GM18507 (cell line): Measurements from ENCODE around the gene CCIN.
"Not testable (repeated sequence)": the region's sequence is repeated elsewhere in the genome, so short reads cannot be mapped to it uniquely, and the experiment has no call there.

Experiments
- DNase-seq: peaks from one replicate; pipeline ENCODE4 v3.0.0; 2011; ENCODE audit warnings: low read depth; ENCODE audit not compliant: insufficient read length; ENCODE audit errors: extremely low spot score
- FAIRE-seq: peaks from 2 replicates; lab custom pipeline; 2011; peaks lifted over from hg19 to GRCh38; lab: Jason Lieb, UNC

The CCIN gene

DNA sequence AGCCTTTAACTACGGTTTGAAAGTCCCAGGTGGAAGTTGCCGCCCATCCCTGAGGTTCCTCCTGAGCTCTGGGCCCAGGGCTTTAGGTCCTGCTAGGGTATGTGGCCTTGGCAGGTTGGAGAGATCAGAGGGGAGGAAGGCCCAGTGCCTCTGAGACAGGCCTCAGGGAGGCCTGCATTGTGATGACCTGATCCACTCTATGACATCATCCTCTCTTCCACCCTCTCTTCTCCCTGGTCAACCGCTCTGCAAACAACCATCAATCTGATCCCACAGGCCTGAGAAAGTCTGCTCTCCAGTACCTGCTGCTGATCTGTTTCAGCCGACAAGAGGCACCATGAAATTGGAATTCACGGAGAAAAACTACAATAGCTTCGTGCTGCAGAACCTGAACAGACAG lies at the start of gene CCIN:
TSS of gene CCIN (plus strand) at position 223 of the 400 bp plus-strand sequence. CDS start at position 338, 115 bp downstream.
- no peak for DNase-seq
- FAIRE-seq = no peak

DNA sequence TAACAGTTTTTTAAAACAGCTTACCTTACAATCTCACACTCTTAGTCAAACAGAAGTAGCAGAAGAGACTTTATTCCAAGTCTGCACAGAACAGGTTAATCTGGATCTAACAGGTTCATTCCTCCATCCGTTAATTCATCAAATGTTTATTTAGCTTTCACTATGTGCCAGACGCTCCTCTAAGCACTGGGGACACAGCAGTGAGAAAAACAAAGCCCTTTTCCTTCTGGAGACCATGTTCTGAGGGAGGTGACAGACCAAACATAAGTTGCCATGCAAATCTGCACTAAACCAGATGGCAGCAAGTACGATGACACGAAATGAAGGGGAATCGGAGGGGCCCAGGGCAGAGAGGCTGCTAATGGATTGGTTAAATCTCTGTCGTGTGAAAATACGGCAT lies 49.7 kb upstream of the CCIN start:
- FAIRE-seq (no peak), DNase-seq (no peak)

DNA sequence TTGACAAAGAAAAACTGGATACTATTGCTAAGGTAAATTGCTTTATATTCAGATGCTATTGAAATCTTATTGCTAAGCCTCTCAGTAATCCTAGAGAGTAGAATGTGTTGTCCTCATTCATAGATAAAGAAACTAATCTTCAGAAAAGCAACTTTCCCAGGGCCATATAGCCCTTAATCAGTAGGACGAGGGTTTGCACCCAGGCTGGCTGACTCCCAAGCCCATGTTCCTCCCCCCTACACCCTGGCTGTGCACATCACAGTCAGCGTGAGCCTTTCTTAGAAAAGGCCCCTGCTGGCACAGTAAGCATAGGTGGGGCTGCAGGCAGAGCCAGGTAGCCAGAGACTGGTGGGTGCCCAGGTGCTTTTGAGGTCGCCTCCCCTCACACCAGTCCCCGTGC lies 48.5 kb upstream of the CCIN start:
- FAIRE-seq (no peak), DNase-seq (no peak)

DNA sequence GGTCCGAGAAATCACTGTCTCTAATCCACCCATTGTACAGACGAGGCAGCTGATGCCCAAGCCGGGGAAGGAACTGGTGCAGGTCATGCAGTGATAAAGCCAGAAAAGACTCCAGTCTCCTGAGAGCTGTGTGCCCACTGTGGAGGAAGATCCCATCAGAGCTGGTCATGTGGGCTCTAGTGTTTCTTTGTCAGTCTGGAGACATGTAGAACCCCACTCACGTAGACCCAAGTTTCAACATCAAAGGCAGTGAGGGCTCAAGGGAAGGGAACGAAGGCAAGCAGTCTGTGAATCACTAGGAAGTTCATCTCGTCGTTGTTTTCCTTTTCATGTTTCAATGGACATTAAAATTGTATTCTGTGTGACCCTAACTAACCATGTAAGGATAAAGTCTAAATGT lies 47.2 kb upstream of the CCIN start:
- DNase-seq = no peak
- FAIRE-seq = no peak

DNA sequence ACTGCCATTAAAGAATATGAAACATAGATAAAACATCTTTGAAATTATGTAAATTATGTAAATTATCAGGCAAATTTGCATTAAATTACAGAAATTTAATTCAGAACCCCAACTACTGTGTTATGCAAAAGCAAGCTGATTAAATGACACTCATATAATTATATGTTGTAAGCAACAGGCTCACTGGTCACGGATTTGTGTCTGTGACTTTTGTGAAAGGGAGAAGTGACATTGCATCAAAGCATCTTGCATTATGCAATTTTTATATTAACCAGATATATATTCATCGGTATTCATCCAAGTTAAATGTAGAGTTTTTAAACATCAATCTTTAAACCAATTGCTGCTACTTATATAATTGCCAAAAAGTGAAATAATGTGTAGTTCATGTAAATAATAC lies 45.7 kb upstream of the CCIN start:
- no peak for FAIRE-seq
- DNase-seq = no peak

DNA sequence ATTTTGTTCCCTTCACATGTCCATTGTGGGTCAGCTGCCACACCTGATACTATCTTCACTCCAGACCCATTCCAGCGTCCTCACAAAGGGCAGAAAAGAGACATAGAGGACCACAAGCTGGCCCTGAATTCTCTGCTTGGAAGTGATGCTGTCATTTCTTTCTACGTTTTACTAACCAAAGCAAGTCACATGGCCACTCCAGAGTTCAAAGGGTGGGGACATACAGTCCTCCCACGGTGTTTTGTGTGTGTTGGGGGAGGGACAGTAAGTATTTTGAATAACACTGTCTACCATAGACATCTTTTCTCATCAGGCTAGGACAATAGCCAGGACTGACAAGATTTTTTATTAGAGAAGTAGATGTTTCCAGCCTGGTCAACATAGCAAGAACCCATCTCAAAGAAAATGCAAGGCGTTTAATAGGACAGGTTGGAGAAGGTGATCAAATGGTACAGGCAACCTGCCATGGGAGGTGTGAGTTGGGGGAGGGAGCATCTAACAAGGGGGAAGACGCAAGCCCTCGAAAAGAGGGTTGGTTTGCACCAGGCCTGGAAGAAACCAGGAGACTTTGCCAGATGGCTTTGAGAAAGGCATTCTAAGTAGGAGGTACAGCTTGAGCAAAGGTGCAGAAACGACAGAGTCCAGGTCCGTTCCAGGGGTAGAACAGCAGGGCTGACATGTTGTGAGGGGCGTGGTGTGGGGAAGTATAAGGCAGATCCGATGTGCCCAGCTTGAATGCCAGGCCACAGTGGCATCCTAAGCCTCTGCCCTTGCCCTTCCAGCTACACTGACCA lies 43.9 kb upstream of the CCIN start:
- DNase-seq (no peak), FAIRE-seq (no peak)

DNA sequence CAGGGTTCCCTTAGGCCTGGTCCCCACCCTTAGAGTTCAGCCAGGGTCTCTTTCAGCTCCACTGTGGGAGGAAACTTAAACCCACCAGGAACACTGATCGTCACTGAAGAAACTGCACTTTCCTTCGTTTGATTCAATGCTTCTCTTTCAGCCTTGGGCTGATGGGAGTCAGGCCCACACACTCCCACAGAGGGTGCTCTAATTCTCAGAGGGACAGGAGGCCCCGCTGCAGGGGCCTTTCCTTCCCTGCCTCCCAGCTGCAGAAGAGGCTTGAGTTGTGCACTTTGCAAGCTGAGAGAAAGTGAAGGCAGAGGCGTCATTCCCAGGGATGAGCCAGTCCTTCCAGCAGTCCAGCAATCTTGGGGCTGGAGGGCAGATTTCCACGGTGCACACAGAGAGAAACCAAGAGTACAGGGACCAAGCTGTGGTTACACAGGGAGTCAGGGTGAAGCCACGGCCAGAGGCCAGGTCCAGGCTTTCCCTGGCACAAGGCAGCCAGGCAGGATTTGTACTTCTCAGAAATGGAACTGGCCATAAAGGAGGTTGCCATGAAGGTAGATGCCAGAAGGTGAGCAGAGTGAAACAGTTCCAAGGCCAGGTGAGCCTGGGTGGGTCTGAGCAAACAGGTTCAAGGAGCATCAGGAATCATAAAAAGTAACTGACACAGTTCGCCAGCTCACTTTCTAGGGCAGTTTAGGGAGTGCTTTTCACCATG lies 43.0 kb upstream of the CCIN start:
- no peak for FAIRE-seq
- DNase-seq = no peak

DNA sequence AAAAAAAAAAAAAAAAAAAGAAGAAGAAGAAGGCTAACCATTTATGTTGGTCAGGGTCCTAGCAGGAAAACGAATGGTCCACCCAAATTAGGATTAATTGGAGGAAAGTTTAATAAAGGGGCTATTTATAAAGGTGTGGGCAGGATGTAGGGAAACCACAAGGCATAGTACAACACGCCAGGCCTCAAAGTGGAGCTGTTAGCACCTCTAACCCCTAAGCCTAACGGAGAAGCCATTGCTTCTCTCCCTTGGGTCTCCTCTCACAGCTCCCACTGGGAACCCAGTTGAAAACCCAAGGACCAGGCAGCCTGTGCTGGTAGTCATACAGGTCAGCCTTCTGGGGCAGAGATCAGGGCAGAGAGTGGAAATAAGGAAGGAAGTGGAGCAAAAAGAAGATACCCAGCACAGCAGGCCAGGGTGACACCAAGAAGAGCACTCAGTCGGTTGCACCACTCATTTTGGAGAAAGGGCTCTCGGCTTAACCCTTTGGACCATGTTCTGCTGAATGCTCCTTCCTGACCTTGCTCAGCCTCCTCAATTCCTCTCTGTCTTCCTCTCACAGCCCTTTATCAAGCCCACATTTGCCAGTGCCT lies 41.4 kb upstream of the CCIN start:
- peak; percentile 48 for FAIRE-seq
- DNase-seq = no peak

DNA sequence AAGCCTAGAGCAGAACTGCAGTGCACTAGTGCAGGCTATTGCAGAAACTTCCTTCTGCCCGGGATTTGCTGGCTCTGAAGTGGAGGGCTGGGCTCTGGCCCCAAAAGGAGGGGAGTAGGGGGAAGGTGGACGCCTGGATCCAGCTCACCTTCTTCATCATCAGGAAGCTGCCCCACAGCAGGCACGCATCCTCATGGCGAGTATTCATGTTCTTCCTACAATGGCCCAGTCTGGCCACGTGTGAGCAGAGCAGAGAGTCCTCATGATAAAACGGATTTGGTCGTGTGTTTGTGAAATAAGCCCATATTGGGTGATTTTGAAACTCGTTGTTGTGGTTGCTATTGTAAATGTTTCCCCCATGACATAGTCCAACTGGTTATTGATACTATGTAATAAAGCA lies 40.8 kb upstream of the CCIN start:
- DNase-seq (no peak), FAIRE-seq (no peak)

DNA sequence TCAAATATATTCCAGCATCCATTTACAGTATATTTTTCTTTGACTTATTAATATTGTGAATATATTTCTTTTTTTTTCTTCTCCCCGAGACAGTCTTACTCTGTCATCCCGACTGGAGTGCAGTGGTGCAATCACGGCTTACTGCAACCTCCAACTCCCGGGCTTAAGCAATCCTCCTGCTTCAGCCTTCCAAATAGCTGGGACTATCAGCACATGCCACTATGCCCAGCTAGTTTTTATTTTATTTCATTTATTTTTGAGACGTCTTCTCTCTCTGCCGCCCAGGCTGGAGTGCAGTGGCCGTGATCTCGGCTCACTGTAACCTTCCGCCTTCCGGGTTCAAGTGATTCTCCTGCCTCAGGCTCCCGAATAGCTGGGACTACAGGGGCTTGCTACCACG lies 40.0 kb upstream of the CCIN start:
- DNase-seq = no peak
- FAIRE-seq = no peak

DNA sequence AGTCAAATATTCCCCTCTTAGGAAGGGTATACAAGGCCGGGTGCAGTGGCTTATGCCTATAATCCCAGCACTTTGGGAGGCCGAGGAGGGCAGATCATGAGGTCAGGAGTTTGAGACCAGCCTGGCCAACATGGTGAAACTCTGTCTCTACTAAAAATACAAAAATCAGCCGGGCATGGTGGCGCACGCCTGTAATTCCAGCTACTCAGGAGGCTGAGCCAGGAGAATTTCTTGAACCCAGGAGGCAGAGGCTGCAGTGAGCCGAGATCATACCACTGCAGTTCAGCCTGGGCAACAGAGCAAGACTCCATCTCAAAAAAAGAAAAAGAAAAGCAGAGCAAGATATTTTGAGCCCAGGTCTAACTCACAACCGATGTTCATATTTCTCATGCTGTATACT lies 37.5 kb upstream of the CCIN start:
- not testable (repeated sequence) for FAIRE-seq, DNase-seq

DNA sequence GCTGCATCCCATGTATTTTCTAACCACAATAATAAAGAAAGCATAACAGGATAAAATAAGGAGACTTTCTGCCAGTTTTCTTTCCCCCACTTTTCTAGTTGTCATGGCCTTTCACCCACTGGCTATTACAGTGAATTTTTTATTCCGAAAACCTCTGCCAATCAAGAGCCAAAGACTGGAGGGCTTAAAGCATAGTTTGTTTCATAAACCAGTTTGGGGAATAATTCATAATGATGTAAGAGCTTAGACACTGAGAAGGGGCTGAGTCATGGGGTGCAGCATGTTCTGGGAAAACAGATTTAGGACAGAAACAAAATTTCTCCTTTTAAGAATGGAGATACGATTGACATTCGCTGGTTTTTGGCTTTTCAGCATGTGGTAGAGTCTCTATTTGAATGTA lies 37.1 kb upstream of the CCIN start:
- FAIRE-seq (no peak), DNase-seq (no peak)

DNA sequence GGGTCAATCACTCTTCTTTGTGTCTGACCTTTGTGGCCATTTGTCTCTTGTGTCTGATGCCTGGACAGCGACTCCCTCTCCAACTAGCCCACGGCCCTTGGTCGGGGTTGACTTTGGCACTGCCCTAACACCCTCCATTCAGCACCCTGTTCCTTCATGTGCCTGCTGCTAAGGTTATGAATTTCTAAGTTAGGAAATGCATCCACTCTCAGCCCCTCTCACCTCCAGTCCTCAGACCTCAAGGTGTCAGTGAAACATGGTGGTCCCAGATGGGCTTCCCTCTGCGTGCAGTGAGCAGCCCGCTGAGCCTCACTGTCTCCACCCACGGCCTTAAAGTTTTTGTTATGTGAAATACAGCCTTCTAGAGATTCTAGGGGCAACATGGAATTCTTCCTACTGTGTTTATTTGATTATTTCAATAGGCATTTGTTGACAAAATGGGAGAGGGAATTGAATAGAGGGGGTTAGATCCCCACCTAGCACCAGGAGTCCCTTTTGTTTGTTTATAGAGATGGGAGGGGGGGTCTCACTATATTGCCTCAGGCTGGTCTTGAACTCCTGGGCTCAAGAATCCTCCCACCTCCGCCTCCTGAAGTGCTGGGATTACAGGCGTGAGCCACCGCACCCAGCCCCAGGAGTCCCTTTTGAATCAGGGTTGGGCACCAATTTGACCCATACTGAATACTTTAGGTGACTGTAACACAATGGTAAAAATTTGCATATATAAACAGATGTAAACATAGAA lies 34.3 kb upstream of the CCIN start:
- FAIRE-seq = no peak
- no peak for DNase-seq

DNA sequence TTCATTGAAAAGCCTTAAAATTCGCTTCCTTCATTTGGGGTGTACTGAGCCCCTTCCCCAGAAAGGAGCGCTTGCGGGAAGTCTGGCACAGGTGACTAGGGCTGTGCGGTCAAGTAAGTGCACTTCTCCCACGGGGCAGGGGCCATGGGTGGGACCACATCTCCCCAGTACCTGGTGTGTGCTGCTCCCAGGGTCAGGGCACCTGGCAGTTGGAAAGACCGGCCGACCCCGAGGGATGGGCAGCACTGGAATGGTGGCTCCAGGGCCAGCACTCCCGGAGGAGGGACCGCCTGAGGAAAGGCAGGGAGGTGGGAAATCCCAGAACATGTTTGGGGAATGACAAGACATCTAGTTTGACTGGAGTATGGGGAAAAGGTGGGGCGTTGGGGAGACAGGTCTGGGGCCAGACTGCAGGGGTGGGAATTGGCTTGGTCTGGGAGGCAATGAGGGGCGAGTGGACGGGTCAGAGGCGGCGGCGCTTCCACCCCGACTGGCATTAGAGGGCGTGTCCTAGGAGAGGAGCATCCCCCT lies 33.4 kb upstream of the CCIN start:
- FAIRE-seq = no peak
- no peak for DNase-seq

DNA sequence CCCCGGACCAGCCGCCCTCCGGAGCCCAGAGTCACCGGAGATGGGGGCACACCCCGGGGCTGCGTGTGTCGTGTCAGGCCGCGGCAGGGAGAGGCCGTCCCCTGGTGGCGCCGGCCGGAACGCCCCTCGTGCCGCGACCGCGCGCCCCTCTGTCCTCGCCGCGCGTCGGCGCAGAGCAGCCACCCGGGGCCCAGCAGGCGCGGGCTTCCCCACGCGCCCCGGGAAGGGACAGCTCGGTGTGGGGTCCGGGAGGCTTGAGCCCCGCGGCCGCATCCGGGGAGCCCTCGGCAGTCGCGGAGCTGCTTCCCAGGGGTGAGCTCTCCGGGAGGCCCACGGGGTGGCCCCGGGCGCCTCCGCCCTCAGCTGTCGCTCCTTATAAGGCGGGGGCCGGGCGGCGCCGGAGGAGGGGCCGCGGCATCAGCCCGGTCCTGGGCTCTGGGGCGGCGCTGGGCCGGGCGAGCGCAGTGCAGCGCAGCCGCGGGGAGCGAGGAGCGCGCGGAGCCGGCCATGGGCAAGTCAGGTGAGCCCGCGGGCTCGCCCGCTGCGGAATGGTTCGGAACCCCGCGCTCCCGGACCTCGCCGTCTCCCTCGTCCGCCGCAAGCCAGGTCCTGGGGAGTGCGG lies 32.8 kb upstream of the CCIN start, which contains the start of gene GLIPR2:
TSS of gene GLIPR2 (plus strand) at position 462 of the 622 bp plus-strand sequence. CDS start at position 508, 46 bp downstream.
- FAIRE-seq (peak; percentile 76), DNase-seq (peak; percentile 78)

DNA sequence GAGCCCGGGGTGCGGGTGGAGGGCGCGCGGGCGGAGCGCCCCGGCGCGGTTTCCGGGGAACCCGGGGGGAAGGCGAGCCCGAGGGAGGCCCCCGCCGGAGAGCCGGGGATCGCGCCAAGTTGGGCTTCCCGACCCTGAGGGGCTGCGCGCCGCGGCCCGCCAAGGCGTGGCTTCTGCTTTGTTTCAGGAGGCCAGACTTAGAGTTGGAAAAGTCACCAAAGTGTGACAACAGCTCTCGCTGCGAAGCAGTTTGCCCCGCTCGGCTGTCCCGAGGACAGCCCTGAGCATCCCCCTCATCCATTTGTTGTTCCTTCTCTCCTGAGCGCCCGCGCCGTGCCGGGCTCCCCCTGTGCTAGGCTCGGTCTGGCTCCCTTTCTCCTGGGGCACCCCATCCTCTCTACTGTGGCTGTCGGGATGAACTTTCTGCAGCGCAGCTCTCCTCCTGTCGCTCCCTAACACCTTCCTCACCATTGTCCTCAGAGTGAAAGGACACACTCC lies 32.2 kb upstream of the CCIN start:
- no peak for DNase-seq
- no peak for FAIRE-seq

DNA sequence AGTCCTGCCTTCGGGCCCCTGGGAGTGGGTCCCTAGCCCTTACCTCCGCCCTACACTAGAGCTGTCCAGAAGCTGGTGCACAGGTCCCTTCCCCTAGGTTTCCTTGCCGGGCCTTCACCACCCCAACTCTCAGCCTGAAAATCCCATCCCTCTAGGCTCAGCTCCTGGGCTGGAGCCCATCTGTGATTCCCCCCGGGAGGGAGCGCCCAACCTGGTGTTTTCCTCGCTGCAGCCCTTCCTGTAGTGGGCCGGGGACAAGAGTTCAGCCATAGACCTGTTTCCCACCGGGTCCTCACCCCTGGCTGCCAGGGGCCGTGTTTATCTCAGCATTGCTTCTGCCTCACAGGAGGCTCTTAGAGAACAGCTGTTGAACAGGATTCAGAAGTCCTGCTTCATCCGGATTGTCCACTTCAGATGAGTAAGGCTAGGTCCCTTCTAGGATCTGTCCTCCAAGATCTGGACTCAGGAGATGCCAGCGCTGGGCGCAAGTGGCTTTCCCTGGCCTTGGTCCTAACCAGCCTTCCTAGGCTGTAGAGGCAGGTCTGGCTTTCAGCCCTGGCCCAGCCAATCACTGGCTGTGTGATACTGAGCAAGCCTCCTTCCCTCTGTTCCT lies 31.7 kb upstream of the CCIN start:
- no peak for FAIRE-seq
- DNase-seq = no peak

DNA sequence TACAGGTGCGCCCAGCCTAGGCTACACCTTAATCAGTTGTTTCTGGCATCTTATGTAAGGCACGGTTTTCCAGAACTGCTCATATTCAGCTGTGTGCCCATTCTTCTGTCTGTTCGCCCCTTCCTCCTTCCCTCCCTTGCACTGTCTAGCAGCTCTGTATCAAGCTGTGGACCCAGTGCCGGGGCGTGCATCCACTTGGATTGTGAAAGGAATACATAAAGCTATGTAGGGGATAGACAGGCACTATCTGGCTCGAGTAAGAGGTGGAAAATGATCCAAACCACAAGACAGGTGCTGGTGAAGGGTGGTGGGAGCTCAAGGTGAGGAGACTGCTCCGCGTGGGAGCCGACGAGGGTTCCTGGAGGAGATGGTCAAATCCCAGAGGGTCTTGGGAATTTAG lies 30.7 kb upstream of the CCIN start:
- FAIRE-seq = no peak

DNA sequence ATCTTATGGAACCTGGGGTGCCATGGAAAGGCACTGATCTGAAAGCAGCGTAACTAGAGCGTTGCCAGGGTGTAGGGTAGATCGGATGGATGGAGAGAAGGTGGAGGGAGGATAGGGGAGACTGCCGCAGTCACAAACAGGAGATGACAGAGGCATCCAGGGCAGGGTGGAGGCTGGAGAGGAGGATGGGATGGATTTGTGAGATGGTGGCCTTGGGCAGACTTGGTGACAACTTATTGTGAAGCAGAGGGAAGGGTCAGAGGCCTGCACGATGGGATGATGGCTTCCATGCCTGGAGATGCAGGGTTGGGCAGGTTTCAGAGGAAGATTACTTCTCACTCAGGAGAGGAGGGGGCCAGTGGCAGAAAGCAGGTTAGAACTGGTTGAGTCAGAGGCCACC lies 30.3 kb upstream of the CCIN start:
- FAIRE-seq = no peak

More for the DNA sequence above, 30.7 kb upstream of the CCIN start:
- no peak for DNase-seq

More for the DNA sequence above, 30.3 kb upstream of the CCIN start:
- no peak for DNase-seq
